Renal pelvis (tissue), 4 donors: ENCODE results near the gene SPNS2. TPM values are rescaled to one million over a fixed set of nuclear protein-coding genes. Genes with fewer than 3 reads are reported as not detected.

Experiments used
- DNase-seq: peaks from one replicate; pipeline ENCODE4 v3.0.0-alpha.2; 2013
- polyA plus RNA-seq, 3 donors: library from polyadenylated mRNA; unstranded; fragments of 120-200 nt; gene quantifications; one replicate each; pipeline ENCODE4 v1.2.1, GENCODE V29; 2013; ENCODE audit not compliant: insufficient read length in 3 of 3

SPNS2 gene
- polyA plus RNA-seq, 3 donors: 44.2 to 53.6 (median 48.2) TPM

GRCh38 chr17:4534928-4535666, 36.4 kb downstream of the SPNS2 start:
- DNase-seq: no peak

- no peak for DNase-seq
Measured at GRCh38 chr17:4535667-4536258, 37.1 kb downstream of the SPNS2 start.

- DNase-seq: no peak
Measured at GRCh38 chr17:4536259-4536741, 37.6 kb downstream of the SPNS2 start.

- DNase-seq: no peak
Measured at GRCh38 chr17:4536742-4537411, 38.2 kb downstream of the SPNS2 start.

GRCh38 chr17:4537451-4538235, 39.0 kb downstream of the SPNS2 start:
- DNase-seq: no peak

GRCh38 chr17:4538236-4539002, 39.7 kb downstream of the SPNS2 start:
- no peak for DNase-seq

- DNase-seq: no peak
Measured at GRCh38 chr17:4539025-4539424, 40.3 kb downstream of the SPNS2 start.

- DNase-seq: no peak
Measured at GRCh38 chr17:4539576-4540223, 41.0 kb downstream of the SPNS2 start.

GRCh38 chr17:4540224-4540651, 41.6 kb downstream of the SPNS2 start:
- no peak for DNase-seq

GRCh38 chr17:4540687-4541327, 42.1 kb downstream of the SPNS2 start:
- no peak for DNase-seq

GRCh38 chr17:4541328-4542002, 42.8 kb downstream of the SPNS2 start:
- no peak for DNase-seq

GRCh38 chr17:4542003-4542725, 43.5 kb downstream of the SPNS2 start:
- no peak for DNase-seq

GRCh38 chr17:4542726-4543191, 44.1 kb downstream of the SPNS2 start:
- DNase-seq: no peak

GRCh38 chr17:4543557-4544026, 44.9 kb downstream of the SPNS2 start:
- DNase-seq: no peak

- no peak for DNase-seq
Measured at GRCh38 chr17:4544135-4544950, 45.7 kb downstream of the SPNS2 start.

- DNase-seq: no peak
Measured at GRCh38 chr17:4544951-4545216, 46.2 kb downstream of the SPNS2 start.

- DNase-seq: no peak
Measured at GRCh38 chr17:4545217-4545951, 46.7 kb downstream of the SPNS2 start.
